C4-2B (cell line): Measurements from ENCODE around the gene ULK1.

ENCODE experiments used
- CTCF ChIP-seq: fragments of 450-650 bp; conservative IDR thresholded peaks from 2 replicates; pipeline ENCODE4 v1.5.1; 2017; ENCODE audit warnings: mild to moderate bottlenecking
- ZFX ChIP-seq: fragments of 450-650 bp; IDR thresholded peaks from 2 replicates; pipeline ENCODE4 v1.6.1; 2017

- TF ChIP-seq CTCF (no peak), ZFX (no peak)
Observed at GRCh38 chr12:131916306-131917138, 22.1 kb downstream of the ULK1 start.
